WTC11 (cell line): ENCODE results near the gene ZFHX3. TPM values are rescaled to one million over a fixed set of nuclear protein-coding genes. Genes with fewer than 3 reads are reported as not detected.

Experiments
- ATAC-seq: fragments of 200-7000 bp; cut with Tn5 transposase; 2 replicates; pipeline ENCODE4 v1.10.0; 2021; ENCODE audit warnings: mild to moderate bottlenecking, moderate library complexity
- CTCF ChIA-PET: fragments of 300-600 bp; sonication (Branson Sonifier 250); formaldehyde crosslinking; loops from one replicate; lab custom pipeline; 2021; ENCODE audit warnings: antibody characterized with exemption; lab: Charles Lee
- POLR2A ChIA-PET: fragments of 350-600 bp; sonication (Branson Sonifier 250); formaldehyde crosslinking; loops from one replicate; lab custom pipeline; 2021; ENCODE audit warnings: antibody characterized with exemption; lab: Charles Lee
- DNase-seq: peaks from one replicate; pipeline ENCODE4 v3.0.0; 2021; ENCODE audit warnings: low spot score
- H3K27ac Mint-ChIP-seq: 2 replicates; pipeline ENCODE4 v1.8.0; 2021; ENCODE audit warnings: mixed read lengths
- H3K27me3 Mint-ChIP-seq: 2 replicates; pipeline ENCODE4 v1.8.0; 2021; ENCODE audit warnings: low read depth, mild to moderate bottlenecking, moderate library complexity, mixed read lengths
- H3K36me3 Mint-ChIP-seq: 2 replicates; pipeline ENCODE4 v1.8.0; 2021; ENCODE audit warnings: mixed read lengths
- H3K4me1 Mint-ChIP-seq: 2 replicates; pipeline ENCODE4 v1.8.0; 2022; ENCODE audit warnings: mixed read lengths
- H3K4me3 Mint-ChIP-seq: 2 replicates; pipeline ENCODE4 v1.8.0; 2021; ENCODE audit warnings: mild to moderate bottlenecking, moderate library complexity, mixed read lengths
- H3K9me3 Mint-ChIP-seq: 2 replicates; pipeline ENCODE4 v1.8.0; 2021; ENCODE audit warnings: mixed read lengths
- ATF1 ChIP-seq: sonication (generic); formaldehyde crosslinking; IDR thresholded peaks from 2 replicates; pipeline ENCODE4 v1.8.1; 2023; ENCODE audit warnings: mild to moderate bottlenecking, moderate library complexity, missing genetic modification reagents
- FOXJ3 ChIP-seq: sonication (generic); formaldehyde crosslinking; IDR thresholded peaks from 2 replicates; pipeline ENCODE4 v1.9.0; 2021; ENCODE audit warnings: missing genetic modification reagents, mild to moderate bottlenecking, borderline replicate concordance
- GABPB1 ChIP-seq: sonication (generic); formaldehyde crosslinking; IDR thresholded peaks from 2 replicates; pipeline ENCODE4 v1.8.1; 2023; ENCODE audit warnings: mild to moderate bottlenecking, missing genetic modification reagents
- IRF2 ChIP-seq: sonication (generic); formaldehyde crosslinking; IDR thresholded peaks from 2 replicates; pipeline ENCODE4 v1.8.0; 2022; ENCODE audit warnings: low read depth, missing genetic modification reagents, borderline replicate concordance
- MYBL2 ChIP-seq: sonication (generic); formaldehyde crosslinking; IDR thresholded peaks from 2 replicates; pipeline ENCODE4 v1.8.1; 2023; ENCODE audit warnings: mild to moderate bottlenecking, moderate library complexity, missing genetic modification reagents
- NFATC4 ChIP-seq: fragments of 250-450 bp; sonication (Bioruptor Pico); IDR thresholded peaks from 2 replicates; pipeline ENCODE4 v1.9.0; 2021; ENCODE audit warnings: mild to moderate bottlenecking
- NFYB ChIP-seq: sonication (generic); formaldehyde crosslinking; conservative IDR thresholded peaks from 2 replicates; pipeline ENCODE4 v1.8.0; 2022; ENCODE audit warnings: low read depth, missing genetic modification reagents
- NR3C1 ChIP-seq: sonication (generic); formaldehyde crosslinking; conservative IDR thresholded peaks from 2 replicates; pipeline ENCODE4 v1.8.1; 2023; ENCODE audit warnings: low read depth, mild to moderate bottlenecking, missing genetic modification reagents
- PRRX2 ChIP-seq: fragments of 250-450 bp; sonication (Bioruptor Pico); IDR thresholded peaks from 2 replicates; pipeline ENCODE4 v1.8.0; 2021; ENCODE audit warnings: mild to moderate bottlenecking
- SOX15 ChIP-seq: fragments of 250-450 bp; sonication (Bioruptor Pico); IDR thresholded peaks from 2 replicates; pipeline ENCODE4 v1.9.0; 2021; ENCODE audit warnings: mild to moderate bottlenecking
- TEAD1 ChIP-seq: sonication (generic); formaldehyde crosslinking; IDR thresholded peaks from 2 replicates; pipeline ENCODE4 v1.8.0; 2022; ENCODE audit warnings: mild to moderate bottlenecking, missing genetic modification reagents
- ZNF232 ChIP-seq: sonication (generic); formaldehyde crosslinking; IDR thresholded peaks from 2 replicates; pipeline ENCODE4 v1.8.0; 2022; ENCODE audit warnings: mild to moderate bottlenecking, missing genetic modification reagents
- ZNF317 ChIP-seq: sonication (generic); formaldehyde crosslinking; IDR thresholded peaks from 2 replicates; pipeline ENCODE4 v1.8.1; 2023; ENCODE audit warnings: low read depth, mild to moderate bottlenecking, moderate library complexity, missing genetic modification reagents, borderline replicate concordance
- ZNF532 ChIP-seq: fragments of 250-450 bp; sonication (Bioruptor Pico); IDR thresholded peaks from 2 replicates; pipeline ENCODE4 v1.9.0; 2021; ENCODE audit warnings: mild to moderate bottlenecking, borderline replicate concordance
- total RNA-seq: library from RNA; stranded (reverse); gene quantifications from 3 replicates; pipeline ENCODE4 v1.2.3, GENCODE V29; 2021
- TF ChIP-seq, protein P1 (sequence below): fragments of 250-450 bp; sonication (Bioruptor Pico); conservative IDR thresholded peaks from 2 replicates; pipeline ENCODE4 v1.9.0; 2021; ENCODE audit warnings: mild to moderate bottlenecking
- TF ChIP-seq, protein P2 (sequence below): fragments of 200-600 bp; IDR thresholded peaks from 2 replicates; pipeline ENCODE4 v1.8.0; 2022; ENCODE audit warnings: antibody characterized with exemption
- TF ChIP-seq, protein P3 (sequence below): sonication (generic); formaldehyde crosslinking; IDR thresholded peaks from 2 replicates; pipeline ENCODE4 v1.8.1; 2023; ENCODE audit warnings: mild to moderate bottlenecking, moderate library complexity, missing genetic modification reagents
- TF ChIP-seq, protein P4 (sequence below): sonication (generic); formaldehyde crosslinking; IDR thresholded peaks from 2 replicates; pipeline ENCODE4 v1.8.1; 2022; ENCODE audit warnings: mild to moderate bottlenecking, missing genetic modification reagents, moderate library complexity, borderline replicate concordance
- TF ChIP-seq, protein P5 (sequence below): sonication (generic); formaldehyde crosslinking; IDR thresholded peaks from 2 replicates; pipeline ENCODE4 v1.8.1; 2023; ENCODE audit warnings: mild to moderate bottlenecking, missing genetic modification reagents

Gene ZFHX3
- total RNA-seq, 1 experiment from 2014 or later, result 5.7 TPM

GRCh38 chr16:72956124-72957064, 91.5 kb downstream of the ZFHX3 start (continued):
- no peak for TF ChIP-seq TEAD1 (CRISPR knock-in tag)
- TF ChIP-seq NFYB (CRISPR knock-in tag), result no peak
- TF ChIP-seq FOXJ3, result no peak

DNA sequence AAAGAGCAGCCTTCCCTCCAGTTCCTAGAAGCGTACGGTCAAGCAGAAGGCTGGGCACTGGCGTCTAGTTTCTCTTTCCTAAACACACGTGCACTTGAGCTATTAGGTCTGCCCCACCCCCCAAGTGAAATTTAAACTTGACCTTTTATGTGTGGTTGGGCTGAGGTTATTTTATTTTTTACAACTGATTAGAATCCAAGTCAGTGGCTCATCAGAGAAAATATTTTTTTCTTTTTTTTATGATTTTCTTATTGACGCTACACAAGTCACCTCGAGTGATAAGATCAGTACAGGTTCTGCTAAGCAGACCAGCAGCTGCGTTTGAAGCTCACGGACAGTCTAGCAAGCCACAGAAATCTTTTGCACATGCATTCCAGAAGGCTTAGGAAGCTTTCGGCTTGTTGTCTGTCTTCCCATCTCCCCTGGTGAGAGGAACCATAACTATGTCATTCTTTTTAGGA, 95.1 kb downstream of the ZFHX3 start:
- H3K9me3 Mint-ChIP-seq, result no peaks in the 10 kb centered on the region; the same call in 1 of the 2 replicates
- DNase-seq, result no peak
- ChIA-PET CTCF (interaction anchor here (0.6 to 2.1 kb wide), 3 partner anchors 43 to 1269 kb away, joined by 3 to 5 read pairs (median 4); no protein-coding TSS in a partner anchor), POLR2A (no interaction called here)
- H3K4me1 Mint-ChIP-seq, result peaks cover 14% of the 10 kb centered on the region
- no peak for ATAC-seq
- H3K4me3 Mint-ChIP-seq, result no peak overlapping the region
- TF ChIP-seq ATF1 (CRISPR knock-in tag) (no peak), NR3C1 (no peak), ZNF317 (no peak), MYBL2 (CRISPR knock-in tag) (no peak), IRF2 (CRISPR knock-in tag) (no peak)
- TF ChIP-seq, protein P1, sequence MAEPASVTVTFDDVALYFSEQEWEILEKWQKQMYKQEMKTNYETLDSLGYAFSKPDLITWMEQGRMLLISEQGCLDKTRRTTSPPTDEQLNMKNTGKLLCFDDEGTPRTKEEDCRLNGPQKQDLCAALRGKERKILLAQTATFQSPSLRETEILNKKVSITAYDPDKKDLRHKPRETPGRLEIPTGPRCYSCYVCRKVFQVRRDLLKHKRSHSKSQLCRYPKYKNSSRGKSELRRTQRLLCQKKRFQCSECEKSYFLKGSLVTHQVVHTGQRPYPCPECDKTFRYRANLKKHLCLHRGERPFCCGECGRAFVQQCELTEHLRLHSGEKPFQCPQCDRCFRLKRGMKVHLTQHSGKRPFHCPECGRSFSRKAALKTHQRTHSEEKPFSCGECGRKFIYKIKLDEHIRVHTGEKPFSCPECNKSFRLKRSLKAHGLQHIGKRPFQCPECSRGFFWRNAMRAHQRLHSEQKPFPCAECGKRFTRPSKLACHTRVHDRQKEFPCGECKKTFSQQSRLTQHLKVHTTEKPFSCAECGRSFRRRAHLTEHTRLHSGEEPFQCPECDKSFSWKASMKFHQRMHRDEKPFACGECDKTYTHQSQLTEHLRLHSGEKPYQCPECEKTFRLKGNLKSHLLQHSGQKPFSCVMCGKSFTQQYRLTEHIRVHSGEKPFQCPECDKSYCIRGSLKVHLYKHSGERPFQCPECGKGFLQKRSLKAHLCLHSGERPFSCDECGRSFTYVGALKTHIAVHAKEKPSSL (CRISPR knock-in tag), result no peak
- TF ChIP-seq, protein P2, sequence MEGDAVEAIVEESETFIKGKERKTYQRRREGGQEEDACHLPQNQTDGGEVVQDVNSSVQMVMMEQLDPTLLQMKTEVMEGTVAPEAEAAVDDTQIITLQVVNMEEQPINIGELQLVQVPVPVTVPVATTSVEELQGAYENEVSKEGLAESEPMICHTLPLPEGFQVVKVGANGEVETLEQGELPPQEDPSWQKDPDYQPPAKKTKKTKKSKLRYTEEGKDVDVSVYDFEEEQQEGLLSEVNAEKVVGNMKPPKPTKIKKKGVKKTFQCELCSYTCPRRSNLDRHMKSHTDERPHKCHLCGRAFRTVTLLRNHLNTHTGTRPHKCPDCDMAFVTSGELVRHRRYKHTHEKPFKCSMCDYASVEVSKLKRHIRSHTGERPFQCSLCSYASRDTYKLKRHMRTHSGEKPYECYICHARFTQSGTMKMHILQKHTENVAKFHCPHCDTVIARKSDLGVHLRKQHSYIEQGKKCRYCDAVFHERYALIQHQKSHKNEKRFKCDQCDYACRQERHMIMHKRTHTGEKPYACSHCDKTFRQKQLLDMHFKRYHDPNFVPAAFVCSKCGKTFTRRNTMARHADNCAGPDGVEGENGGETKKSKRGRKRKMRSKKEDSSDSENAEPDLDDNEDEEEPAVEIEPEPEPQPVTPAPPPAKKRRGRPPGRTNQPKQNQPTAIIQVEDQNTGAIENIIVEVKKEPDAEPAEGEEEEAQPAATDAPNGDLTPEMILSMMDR, result no peak
- TF ChIP-seq, protein P3, sequence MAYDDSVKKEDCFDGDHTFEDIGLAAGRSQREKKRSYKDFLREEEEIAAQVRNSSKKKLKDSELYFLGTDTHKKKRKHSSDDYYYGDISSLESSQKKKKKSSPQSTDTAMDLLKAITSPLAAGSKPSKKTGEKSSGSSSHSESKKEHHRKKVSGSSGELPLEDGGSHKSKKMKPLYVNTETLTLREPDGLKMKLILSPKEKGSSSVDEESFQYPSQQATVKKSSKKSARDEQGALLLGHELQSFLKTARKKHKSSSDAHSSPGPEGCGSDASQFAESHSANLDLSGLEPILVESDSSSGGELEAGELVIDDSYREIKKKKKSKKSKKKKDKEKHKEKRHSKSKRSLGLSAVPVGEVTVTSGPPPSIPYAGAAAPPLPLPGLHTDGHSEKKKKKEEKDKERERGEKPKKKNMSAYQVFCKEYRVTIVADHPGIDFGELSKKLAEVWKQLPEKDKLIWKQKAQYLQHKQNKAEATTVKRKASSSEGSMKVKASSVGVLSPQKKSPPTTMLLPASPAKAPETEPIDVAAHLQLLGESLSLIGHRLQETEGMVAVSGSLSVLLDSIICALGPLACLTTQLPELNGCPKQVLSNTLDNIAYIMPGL (CRISPR knock-in tag), result no peak
- TF ChIP-seq, protein P4, sequence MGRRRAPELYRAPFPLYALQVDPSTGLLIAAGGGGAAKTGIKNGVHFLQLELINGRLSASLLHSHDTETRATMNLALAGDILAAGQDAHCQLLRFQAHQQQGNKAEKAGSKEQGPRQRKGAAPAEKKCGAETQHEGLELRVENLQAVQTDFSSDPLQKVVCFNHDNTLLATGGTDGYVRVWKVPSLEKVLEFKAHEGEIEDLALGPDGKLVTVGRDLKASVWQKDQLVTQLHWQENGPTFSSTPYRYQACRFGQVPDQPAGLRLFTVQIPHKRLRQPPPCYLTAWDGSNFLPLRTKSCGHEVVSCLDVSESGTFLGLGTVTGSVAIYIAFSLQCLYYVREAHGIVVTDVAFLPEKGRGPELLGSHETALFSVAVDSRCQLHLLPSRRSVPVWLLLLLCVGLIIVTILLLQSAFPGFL (CRISPR knock-in tag), result no peak
- no peak overlapping the region for H3K27ac Mint-ChIP-seq
- H3K27me3 Mint-ChIP-seq, result no peaks in the 10 kb centered on the region; the same call in 1 of the 2 replicates
- peaks cover 8% of the 10 kb centered on the region for H3K36me3 Mint-ChIP-seq

DNA sequence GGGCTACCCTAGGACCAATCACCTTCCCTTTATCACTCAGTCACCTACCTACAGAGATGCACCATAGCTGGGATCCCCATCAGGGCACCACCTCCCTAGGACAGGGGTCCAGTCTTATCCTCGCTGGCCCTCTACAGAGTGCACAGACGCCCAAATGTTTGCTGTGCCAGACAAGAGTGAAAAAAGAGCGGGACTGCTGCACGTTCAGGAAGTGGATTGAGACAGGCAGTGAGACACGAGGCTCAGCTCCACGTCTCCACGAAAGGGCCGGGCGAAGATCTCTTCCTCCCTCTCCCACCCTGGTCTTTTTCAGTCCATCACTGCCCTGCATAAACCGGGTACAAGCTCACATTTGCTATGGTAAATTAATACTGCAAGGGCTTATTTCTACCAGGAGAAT, 95.5 kb downstream of the ZFHX3 start:
- Mint-ChIP-seq H3K27me3 (no peaks in the 10 kb centered on the region; the same call in 1 of the 2 replicates), H3K27ac (no peak overlapping the region), H3K36me3 (peaks cover 8% of the 10 kb centered on the region), H3K9me3 (no peaks in the 10 kb centered on the region; the same call in 1 of the 2 replicates), H3K4me3 (no peak overlapping the region), H3K4me1 (peaks cover 16% of the 10 kb centered on the region)
- ChIA-PET POLR2A (no interaction called here), CTCF (interaction anchor here (1.4 to 2.1 kb wide), 2 partner anchors 43 to 59 kb away, joined by 4 to 5 read pairs; no protein-coding TSS in a partner anchor)
- no peak for DNase-seq
- ATAC-seq, result no peak
- TF ChIP-seq ZNF532 (CRISPR knock-in tag) (no peak), ZNF232 (CRISPR knock-in tag) (no peak), NFATC4 (CRISPR knock-in tag) (no peak), SOX15 (CRISPR knock-in tag) (no peak), NFYB (CRISPR knock-in tag) (no peak), PRRX2 (no peak), GABPB1 (CRISPR knock-in tag) (no peak)
- TF ChIP-seq, protein P5, sequence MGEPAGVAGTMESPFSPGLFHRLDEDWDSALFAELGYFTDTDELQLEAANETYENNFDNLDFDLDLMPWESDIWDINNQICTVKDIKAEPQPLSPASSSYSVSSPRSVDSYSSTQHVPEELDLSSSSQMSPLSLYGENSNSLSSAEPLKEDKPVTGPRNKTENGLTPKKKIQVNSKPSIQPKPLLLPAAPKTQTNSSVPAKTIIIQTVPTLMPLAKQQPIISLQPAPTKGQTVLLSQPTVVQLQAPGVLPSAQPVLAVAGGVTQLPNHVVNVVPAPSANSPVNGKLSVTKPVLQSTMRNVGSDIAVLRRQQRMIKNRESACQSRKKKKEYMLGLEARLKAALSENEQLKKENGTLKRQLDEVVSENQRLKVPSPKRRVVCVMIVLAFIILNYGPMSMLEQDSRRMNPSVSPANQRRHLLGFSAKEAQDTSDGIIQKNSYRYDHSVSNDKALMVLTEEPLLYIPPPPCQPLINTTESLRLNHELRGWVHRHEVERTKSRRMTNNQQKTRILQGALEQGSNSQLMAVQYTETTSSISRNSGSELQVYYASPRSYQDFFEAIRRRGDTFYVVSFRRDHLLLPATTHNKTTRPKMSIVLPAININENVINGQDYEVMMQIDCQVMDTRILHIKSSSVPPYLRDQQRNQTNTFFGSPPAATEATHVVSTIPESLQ (CRISPR knock-in tag), result no peak
